SHP77 (cell line): ENCODE results near the gene SIRT4.
"Not testable (repeated sequence)": the region's sequence is repeated elsewhere in the genome, so short reads cannot be mapped to it uniquely, and the experiment has no call there.

Experiments used
- DNase-seq, 2 experiments: peaks; one replicate each; lab custom pipeline; 2025; lab: John Stamatoyannopoulos, UW

SIRT4 gene, protein sequence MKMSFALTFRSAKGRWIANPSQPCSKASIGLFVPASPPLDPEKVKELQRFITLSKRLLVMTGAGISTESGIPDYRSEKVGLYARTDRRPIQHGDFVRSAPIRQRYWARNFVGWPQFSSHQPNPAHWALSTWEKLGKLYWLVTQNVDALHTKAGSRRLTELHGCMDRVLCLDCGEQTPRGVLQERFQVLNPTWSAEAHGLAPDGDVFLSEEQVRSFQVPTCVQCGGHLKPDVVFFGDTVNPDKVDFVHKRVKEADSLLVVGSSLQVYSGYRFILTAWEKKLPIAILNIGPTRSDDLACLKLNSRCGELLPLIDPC

GRCh38 chr12:120301962-120302815 is at the start of gene SIRT4:
TSS of gene SIRT4 (plus strand) at chr12:120302321. CDS start at chr12:120303562, 1,241 bp downstream.
- DNase-seq = peak; percentile 97 to 98

GRCh38 chr12:120253313-120253712 is 48.8 kb upstream of the SIRT4 start:
- DNase-seq = not testable (repeated sequence)

- DNase-seq = no peak
Observed at GRCh38 chr12:120254809-120255208, 47.3 kb upstream of the SIRT4 start.

- no peak for DNase-seq
Observed at GRCh38 chr12:120257041-120257821, 44.9 kb upstream of the SIRT4 start.

DNA sequence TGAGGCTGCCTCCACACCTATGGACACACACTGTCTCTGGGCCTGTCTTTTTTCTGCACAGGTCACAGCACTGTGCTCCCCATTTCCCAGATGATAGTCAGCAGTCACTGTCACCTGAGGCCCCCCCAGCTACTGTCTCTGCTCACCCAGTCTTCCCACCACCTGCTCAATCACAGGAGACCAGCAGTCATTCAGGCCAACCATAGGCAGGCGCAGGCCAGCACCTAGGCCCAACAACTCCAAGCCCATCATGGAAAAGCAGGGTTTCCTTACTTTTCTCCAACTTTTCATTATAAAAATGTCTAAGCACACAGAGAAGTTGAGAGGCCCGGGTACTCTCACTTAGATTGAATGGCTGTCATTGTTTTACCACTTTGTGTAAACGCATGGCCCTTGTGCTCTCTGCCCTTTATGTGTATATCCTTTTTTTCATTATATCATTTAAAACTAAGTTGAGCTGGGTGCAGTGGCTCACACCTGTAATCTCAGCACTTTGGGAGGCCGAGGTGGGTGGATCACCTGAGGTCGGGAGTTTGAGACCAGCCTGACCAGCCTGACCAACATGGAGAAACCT is 43.7 kb upstream of the SIRT4 start:
- DNase-seq = no peak

- DNase-seq = no peak
Observed at GRCh38 chr12:120259418-120260202, 42.5 kb upstream of the SIRT4 start.

DNA sequence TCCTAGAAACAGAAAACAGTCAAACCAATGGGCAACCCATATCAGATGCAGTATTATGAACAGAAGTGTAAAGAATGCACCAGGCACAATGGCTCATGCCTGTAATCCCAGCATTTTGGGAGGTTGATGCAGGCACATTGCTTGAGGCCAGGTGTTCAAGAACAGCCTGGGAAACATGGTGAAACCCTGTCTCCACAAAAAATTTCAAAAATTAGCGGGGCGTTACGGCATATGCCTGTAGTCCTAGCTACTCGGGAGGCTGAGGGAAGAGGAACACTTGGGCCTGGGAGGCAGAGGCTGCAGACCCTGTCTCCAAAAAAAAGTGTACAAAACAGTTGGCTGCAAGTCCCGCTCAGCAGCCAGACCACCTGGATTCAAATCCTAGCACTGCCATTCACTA is 41.5 kb upstream of the SIRT4 start:
- DNase-seq = no peak

DNA sequence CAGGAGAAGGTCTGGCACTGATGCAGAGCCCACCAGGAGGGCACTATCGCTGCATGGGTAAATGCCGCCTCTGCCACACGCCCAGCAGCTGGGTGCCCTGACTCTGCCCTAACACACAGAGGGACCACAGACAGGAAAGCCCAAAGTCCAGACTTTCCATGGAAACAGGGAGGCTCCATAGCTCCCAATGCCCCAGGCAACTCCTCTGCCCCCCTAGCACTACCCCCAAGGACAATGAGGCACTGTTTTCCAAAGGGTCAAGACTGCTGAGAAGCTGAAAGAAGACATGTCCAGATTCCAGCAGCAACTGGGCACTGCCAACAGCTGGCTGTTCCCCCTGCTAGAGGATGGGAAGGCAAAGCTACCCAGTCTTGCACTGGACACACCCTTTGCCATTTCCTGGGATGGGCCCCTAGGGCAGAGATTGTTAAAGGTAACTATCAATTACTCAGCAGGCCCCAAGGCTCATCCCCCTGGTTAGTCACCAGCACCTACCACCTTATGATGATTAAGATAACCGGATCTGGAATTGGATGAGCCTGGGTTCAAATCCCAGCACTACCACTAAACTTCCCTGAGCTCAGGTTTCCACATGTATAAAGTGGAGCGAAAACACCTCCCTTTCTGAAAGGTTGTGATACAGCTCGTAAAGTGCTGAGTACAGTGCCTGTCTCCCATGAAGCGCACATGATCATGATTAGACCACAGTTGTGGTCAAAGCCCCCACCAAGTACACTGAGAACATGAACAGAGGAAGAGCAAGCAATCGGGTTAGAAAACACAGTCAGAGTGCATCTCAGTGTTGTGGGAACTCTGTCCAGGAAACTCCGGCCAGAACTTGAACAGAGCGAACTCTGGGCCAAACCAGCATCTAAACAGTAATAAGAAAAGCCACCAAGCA is 39.9 kb upstream of the SIRT4 start:
- no peak for DNase-seq

DNA sequence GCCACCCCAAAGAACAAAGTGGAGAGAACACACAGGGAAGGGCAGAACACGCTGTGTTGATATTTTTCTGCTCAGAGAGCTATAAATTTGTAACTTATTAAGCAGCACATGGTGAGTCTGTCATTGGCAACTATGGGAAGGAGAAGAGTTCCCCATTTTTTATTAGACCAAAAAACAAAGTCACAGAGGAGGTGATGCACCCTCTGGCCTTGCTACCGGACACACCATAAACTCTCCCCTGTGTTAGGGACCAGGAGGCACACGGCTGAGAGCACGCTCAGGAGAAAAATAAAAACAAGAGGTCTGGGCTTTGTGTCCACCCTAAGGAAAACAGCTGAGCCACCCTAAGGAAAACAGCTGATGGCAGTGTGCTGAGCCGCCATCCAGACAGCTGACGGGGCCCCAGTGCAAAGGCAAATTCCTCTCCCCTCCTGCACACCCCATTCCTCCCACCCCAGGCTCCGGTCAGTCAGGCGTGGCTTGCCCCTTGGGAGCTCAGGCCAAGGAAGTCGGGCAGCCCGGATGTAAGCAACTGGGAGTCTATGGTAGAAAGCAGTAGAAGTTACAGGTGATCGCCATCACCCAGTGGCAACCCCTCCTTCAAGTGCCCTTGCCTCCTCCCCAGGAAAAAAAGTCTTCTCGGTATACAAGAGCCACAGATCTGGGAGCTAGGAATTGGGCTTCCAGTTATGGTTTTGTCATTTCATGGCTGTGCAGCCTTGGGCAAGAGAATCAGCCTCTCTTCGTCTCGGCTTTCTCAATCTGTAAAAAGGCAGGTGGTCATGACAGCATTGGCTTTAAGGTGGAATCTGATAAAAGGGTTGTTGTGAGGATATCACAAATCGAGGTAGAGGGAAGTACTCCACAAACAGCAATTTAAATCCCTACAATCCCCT is 39.0 kb upstream of the SIRT4 start:
- no peak for DNase-seq

DNA sequence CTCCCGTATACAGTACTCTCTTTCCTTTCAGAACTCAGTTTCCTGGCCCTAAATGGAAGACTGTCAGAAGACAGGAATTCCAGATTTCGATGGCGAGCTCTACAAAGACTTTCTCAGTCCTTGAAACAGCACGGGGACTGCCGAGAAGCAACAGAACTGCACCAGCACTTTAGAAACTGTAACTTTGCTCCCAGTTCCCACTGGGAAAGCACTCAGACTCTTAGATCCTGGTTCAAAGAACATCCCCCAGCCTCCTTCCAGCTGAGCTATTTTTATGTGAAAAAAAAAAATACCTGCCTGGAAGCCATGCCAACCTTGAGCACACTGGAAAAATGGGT is 38.4 kb upstream of the SIRT4 start:
- DNase-seq = no peak

DNA sequence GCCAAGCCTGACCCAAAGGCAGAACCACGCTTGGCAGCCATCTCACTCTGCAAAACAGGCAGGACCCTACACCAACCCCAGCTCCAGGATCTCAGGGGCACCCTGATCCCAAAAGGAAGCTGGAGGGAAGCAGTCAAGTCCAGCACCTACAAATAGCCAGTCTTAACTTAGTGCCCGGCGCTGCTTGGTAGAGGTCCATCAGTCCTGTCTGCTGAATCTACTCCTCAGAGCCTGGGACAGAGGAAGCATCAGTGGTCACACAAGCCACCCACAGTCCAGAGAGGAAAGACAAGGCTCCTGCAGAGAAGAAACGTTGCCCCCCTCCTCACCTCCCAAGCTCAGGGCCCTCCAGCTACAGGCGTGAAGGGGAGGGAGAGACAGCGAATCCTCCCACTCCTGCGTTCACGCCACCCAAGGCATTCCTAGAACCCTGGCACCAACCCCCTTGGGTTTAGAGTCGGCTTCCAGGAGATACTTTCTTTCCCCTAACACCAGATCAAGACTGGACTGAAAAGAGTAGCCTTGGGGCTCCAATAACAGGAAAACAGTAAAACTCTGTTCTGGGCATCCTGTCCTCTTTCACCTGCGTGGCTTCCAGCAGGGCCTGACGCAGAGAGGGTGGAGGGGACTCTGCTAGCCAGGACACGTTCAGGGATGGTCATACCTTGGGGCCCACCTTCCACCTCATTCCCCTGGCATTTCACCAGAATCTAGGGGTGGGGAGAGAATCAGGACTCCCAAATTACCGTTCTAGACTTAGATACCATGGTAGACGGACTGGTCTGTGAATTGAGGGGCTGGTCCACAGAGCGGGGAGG is 37.8 kb upstream of the SIRT4 start:
- DNase-seq = no peak

DNA sequence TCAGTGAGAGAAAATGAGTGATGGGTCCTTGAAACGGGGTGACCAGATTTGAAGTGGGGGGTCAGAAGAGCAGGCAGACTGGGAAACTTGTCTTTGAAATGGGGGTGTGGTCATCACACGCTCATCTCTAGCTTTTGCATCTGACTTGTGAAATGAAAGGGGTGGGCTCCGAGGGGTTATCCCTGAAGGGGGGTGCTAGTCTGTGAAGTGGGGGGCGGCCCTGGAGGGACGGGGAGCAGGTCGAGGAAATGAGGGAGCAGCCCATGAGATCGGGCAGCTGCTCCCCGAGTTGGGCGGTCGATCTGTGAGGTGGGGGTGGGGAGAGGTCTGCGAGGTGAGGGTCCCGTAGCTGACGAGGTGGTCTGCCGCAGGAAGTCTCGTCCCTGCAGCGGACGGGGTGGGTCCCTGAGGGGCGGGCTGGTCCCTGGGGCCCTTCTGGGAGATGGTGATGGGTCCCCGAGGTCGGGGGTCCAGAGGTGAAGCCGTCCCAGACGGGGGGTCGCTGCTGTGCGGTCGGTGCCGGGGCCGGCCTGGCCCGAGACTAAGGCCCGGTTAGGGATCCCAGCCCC is 37.1 kb upstream of the SIRT4 start:
- no peak for DNase-seq

DNA sequence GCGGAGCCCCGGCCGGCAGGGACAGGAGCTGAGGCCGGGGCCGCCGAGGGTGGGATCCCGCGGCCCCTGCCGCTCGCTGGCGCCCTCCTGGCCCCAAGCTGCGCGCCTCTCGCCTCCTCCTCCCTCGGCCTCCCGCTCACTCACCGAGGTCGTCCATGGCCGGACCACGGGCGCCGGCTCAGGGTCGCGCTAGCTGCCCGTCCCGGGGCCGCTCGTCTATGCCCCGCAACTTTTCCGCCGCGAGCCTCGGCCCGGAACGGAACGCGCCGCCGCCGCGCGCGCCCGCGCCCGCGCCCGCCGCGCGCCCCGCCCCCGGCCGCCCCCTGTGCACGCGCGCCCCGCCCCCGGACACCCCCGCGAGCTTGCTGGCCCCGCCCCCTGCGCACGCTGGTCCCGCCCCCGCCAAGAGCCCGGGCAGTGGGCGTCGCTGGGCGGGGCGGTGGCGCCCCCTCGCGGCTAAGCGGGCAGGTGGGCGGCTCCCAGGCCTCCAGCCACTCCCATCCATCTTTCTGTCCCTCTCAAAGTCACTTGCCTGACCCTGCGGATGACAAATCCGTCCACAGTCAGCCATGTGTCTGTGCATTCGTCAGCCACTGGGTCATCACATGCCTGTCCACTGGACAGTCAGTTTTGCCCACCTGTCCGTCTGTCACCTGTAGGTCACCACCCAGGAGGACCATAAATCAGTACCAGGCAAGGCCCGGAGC is 36.5 kb upstream of the SIRT4 start, which contains the start of gene PXN:
TSS of gene PXN (minus strand) at position 258 of the 707 bp plus-strand sequence. CDS start at position 157, 101 bp downstream.
- DNase-seq = peak; percentile 53 to 55

DNA sequence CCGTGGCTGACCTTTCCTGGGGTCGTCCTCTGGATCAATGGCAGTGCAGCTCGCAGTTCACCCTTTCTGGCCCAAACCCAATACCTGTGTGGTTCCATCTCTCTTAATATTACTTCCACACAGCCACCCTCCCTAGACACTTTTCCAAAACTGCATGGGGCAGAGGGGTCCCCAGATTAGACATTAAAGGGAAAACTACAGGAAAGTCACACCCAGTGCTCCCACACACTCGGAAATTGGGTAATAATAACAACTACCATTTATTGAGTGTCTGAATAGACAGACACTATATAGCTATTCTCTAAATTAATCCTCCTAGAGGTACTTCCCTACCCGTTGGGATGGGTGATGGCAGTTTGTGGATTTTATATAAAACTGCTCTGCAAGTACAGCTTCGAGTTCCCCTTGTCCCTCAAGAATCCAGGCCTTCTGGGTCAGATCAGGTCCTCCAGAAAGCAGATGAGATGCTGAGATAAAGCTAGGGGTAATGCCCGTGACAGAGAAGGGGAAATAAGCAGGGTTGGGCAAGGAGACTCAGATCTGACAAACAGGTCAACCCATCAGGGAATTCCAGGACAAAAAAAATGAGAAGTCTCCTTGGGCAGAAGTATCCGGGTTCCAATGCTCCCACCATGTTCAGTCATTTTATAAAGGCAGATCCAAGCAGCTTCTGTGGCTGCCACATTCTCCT is 35.8 kb upstream of the SIRT4 start:
- no peak for DNase-seq

DNA sequence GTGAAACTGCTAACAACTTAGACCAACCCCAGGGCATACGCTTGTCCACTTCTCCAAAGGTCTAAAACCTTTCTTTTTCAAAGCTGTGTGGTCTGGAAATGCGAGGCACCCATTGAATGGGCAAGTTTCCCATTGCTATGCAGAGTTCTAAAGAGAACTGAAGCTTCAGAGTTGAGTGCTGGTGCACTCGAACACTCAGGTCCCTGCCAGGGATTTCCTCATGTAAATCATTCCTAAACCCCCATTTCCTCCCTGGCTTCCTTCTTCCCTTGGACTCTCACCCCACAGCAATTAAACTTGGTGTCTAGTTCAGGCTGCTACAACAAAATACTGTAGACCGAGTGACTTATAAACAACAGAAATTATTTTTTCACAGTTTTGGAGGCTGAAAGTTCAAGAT is 34.4 kb upstream of the SIRT4 start:
- no peak for DNase-seq

DNA sequence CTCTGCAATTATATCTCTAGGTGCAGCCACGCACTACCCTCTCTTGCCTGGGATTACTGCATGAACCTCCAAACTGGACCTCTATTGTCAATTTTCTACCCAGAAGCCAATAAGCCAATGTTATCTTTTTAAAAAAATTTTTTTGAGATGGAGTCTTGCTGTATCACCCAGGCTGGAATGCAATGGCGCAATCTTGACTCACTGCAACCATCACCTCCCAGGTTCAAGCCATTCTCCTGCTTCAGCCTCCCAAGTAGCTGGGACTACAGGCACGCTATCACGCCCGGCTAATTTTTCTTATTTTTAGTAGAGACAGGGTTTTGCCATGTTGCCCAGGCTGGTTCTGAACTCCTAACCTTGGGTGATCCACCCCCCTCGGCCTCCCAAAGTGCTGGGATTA is 25.4 kb upstream of the SIRT4 start:
- DNase-seq = no peak
